GM12878 (cell line): Measurements from ENCODE around the gene URAD.

Experiments used
- CEBPB ChIP-seq, 2 experiments: fragments of 150-350 bp in 1 of 2; IDR thresholded peaks; 2 replicates each; pipeline ENCODE4 v1.6.1; 2012 to 2014; ENCODE audit warnings: low read depth in 2 of 2, low read length in 2 of 2, borderline replicate concordance in 1 of 2, inconsistent platforms in 1 of 2
- EGR1 ChIP-seq, 2 experiments: IDR thresholded peaks; 1 replicate in 1 of 2; 2 replicates in 1 of 2; pipeline ENCODE4 v1.6.1; 2011 to 2012; ENCODE audit warnings: low read depth in 2 of 2, low read length in 2 of 2, borderline replicate concordance in 1 of 2, mild to moderate bottlenecking in 1 of 2, moderate library complexity in 1 of 2
- EZH2 ChIP-seq: IDR thresholded peaks from 2 replicates; pipeline ENCODE4 v1.6.1; 2012; ENCODE audit warnings: low read depth, mild to moderate bottlenecking, control low read depth, inconsistent platforms, low read length, borderline replicate concordance; ENCODE audit not compliant: control insufficient read depth
- POLR2AphosphoS2 ChIP-seq: IDR thresholded peaks from 2 replicates; pipeline ENCODE4 v1.6.1; 2011; ENCODE audit warnings: low read depth, mild to moderate bottlenecking, low read length, improper control_type of control experiment, moderate library complexity
- RAD21 ChIP-seq: IDR thresholded peaks from 2 replicates; pipeline ENCODE4 v1.6.1; 2011; ENCODE audit warnings: mild to moderate bottlenecking, low read depth, low read length, moderate library complexity; ENCODE audit not compliant: insufficient read depth
- RFX5 ChIP-seq: IDR thresholded peaks from 2 replicates; pipeline ENCODE4 v1.6.1; 2011; ENCODE audit warnings: low read depth, low read length, improper control_type of control experiment
- YY1 ChIP-seq: IDR thresholded peaks from 2 replicates; pipeline ENCODE4 v1.6.1; 2011; ENCODE audit warnings: low read depth, mild to moderate bottlenecking, low read length
- ZNF274 ChIP-seq: IDR thresholded peaks from one replicate; pipeline ENCODE4 v1.8.0; 2011; ENCODE audit not compliant: insufficient read length, insufficient read depth
- ZNF384 ChIP-seq: IDR thresholded peaks from 2 replicates; pipeline ENCODE4 v1.6.1; 2012; ENCODE audit warnings: low read depth, mild to moderate bottlenecking, low read length, improper control_type of control experiment, borderline replicate concordance
- TF ChIP-seq, protein P1 (sequence below), 3 experiments: IDR thresholded peaks in 2 of 3; conservative IDR thresholded peaks in 1 of 3; 2 replicates each; pipeline ENCODE4 v1.5.1; 2011; ENCODE audit warnings: low read depth in 3 of 3, low read length in 3 of 3, mild to moderate bottlenecking in 3 of 3, control low read depth in 2 of 3, moderate library complexity in 2 of 3, inconsistent platforms in 1 of 3, mixed read lengths in 1 of 3; ENCODE audit not compliant: control insufficient read depth in 2 of 3, insufficient read depth in 1 of 3; ENCODE audit errors: extremely low read depth in 1 of 3
- TF ChIP-seq, protein P2 (sequence below): IDR thresholded peaks from 2 replicates; pipeline ENCODE4 v1.6.1; 2012; ENCODE audit warnings: low read length, inconsistent platforms

DNA sequence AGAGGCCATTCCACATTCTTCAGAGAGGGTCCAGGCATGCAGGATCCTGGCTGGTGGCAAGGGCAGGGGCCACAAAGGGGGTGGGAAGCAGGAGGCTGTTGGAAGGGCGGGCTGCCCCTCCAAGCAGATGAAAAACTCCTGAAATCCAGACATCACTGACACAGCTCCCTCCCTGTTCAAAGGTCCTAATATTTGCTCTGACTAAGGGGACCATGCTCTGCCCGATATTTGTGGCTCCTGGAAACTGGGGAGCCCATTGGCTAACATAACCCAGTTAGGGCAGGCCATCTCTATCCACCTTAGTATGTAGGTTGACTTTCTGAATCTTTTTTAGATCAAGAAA is 16.0 kb downstream of the URAD start:
- TF ChIP-seq, protein P1, sequence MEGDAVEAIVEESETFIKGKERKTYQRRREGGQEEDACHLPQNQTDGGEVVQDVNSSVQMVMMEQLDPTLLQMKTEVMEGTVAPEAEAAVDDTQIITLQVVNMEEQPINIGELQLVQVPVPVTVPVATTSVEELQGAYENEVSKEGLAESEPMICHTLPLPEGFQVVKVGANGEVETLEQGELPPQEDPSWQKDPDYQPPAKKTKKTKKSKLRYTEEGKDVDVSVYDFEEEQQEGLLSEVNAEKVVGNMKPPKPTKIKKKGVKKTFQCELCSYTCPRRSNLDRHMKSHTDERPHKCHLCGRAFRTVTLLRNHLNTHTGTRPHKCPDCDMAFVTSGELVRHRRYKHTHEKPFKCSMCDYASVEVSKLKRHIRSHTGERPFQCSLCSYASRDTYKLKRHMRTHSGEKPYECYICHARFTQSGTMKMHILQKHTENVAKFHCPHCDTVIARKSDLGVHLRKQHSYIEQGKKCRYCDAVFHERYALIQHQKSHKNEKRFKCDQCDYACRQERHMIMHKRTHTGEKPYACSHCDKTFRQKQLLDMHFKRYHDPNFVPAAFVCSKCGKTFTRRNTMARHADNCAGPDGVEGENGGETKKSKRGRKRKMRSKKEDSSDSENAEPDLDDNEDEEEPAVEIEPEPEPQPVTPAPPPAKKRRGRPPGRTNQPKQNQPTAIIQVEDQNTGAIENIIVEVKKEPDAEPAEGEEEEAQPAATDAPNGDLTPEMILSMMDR (IDR thresholded peaks at IDR 0.05 in 2 of 3, conservative IDR thresholded peaks at IDR 0.05 in 1 of 3; ENCODE audit: control insufficient read depth in 2 of 3, extremely low read depth in 1 of 3, insufficient read depth in 1 of 3, low read depth in 3 of 3, low read length in 3 of 3): no peak
- TF ChIP-seq ZNF274 (no peak), RFX5 (no peak), EZH2 (no peak), RAD21 (no peak), CEBPB (IDR thresholded peaks at IDR 0.05; ENCODE audit: borderline replicate concordance in 1 of 2, low read depth in 2 of 2, low read length in 2 of 2) (no peak), YY1 (no peak), POLR2AphosphoS2 (no peak), ZNF384 (no peak), EGR1 (IDR thresholded peaks at IDR 0.05; ENCODE audit: borderline replicate concordance in 1 of 2, low read depth in 2 of 2, low read length in 2 of 2) (no peak)
- TF ChIP-seq, protein P2, sequence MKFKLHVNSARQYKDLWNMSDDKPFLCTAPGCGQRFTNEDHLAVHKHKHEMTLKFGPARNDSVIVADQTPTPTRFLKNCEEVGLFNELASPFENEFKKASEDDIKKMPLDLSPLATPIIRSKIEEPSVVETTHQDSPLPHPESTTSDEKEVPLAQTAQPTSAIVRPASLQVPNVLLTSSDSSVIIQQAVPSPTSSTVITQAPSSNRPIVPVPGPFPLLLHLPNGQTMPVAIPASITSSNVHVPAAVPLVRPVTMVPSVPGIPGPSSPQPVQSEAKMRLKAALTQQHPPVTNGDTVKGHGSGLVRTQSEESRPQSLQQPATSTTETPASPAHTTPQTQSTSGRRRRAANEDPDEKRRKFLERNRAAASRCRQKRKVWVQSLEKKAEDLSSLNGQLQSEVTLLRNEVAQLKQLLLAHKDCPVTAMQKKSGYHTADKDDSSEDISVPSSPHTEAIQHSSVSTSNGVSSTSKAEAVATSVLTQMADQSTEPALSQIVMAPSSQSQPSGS: no peak
